Lower leg skin (tissue), 4 donors: ENCODE data around the gene TMEM120A. TPM values are rescaled to one million over a fixed set of nuclear protein-coding genes. Genes with fewer than 3 reads are reported as not detected.

ENCODE experiments used
- DNase-seq, 2 donors: peaks; one replicate each; pipeline ENCODE4 v3.0.0-alpha.2; 2019; ENCODE audit warnings: low spot score in 2 of 2
- H3K4me3 ChIP-seq: fragments of 200-600 bp; sonication (generic); 2 replicates; pipeline ENCODE4 v1.5.1; 2017; ENCODE audit warnings: mild to moderate bottlenecking, low read depth; ENCODE audit not compliant: poor library complexity, severe bottlenecking
- POLR2A ChIP-seq, 2 donors: fragments of 450-650 bp; IDR thresholded peaks; one replicate each; pipeline ENCODE4 v1.6.1; 2016 to 2017; ENCODE audit warnings: antibody characterized with exemption in 2 of 2, mild to moderate bottlenecking in 1 of 2, moderate library complexity in 1 of 2
- WGBS, 2 donors: methylation state at CpG; one replicate each; pipeline ENCODE4 v1.1.5; 2018; 5-methylcytosine and 5-hydroxymethylcytosine counted together
- intact Hi-C: fragments of 100-400 bp; cut with DNase I; formaldehyde crosslinking; loops from one replicate; pipeline ENCODE4 v1.15.0; 2023; ENCODE audit warnings: low total_unique reads
- total RNA-seq, 4 donors: library from RNA; depleted of rRNA; stranded (reverse); fragments of >200 nt; gene quantifications; one replicate each; pipeline ENCODE4 v1.1.0, GENCODE V29; 2016
- TF ChIP-seq, protein P1 (sequence below), 3 donors: fragments of 450-650 bp; IDR thresholded peaks; one replicate each; pipeline ENCODE4 v1.5.1; 2016; ENCODE audit warnings: antibody characterized with exemption in 3 of 3, mild to moderate bottlenecking in 3 of 3, moderate library complexity in 2 of 3

TMEM120A gene
- total RNA-seq, 4 donors from 2014 or later = 17.7 to 37.4 (median 27.6) TPM

DNA sequence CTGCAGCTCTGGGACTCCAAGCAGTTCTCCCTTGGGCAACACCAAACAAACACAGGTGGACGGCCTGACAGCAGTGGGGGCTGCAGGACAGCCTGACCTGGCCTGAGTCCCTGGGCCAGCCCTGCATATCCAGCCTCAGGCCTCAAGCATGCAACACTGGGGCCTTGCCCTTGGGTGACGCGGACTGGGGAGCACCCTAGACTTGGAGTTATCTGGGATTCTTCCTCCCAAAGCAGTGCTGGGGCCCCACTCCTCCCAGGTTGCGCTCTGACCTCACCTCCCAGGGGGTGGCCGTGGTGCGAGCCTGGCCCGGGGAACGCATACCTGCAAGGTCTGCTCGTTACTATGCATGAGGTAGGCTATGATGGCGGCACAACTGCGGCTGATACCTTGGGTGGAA lies 6.2 kb upstream of the TMEM120A start:
- no peak for DNase-seq
- no peak for TF ChIP-seq POLR2A (IDR thresholded peaks at IDR 0.05)
- TF ChIP-seq, protein P1, sequence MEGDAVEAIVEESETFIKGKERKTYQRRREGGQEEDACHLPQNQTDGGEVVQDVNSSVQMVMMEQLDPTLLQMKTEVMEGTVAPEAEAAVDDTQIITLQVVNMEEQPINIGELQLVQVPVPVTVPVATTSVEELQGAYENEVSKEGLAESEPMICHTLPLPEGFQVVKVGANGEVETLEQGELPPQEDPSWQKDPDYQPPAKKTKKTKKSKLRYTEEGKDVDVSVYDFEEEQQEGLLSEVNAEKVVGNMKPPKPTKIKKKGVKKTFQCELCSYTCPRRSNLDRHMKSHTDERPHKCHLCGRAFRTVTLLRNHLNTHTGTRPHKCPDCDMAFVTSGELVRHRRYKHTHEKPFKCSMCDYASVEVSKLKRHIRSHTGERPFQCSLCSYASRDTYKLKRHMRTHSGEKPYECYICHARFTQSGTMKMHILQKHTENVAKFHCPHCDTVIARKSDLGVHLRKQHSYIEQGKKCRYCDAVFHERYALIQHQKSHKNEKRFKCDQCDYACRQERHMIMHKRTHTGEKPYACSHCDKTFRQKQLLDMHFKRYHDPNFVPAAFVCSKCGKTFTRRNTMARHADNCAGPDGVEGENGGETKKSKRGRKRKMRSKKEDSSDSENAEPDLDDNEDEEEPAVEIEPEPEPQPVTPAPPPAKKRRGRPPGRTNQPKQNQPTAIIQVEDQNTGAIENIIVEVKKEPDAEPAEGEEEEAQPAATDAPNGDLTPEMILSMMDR (IDR thresholded peaks at IDR 0.05) = no peak
- no peak overlapping the region for H3K4me3 ChIP-seq
- intact Hi-C loops = no loop called here
- 93 to 94% methylated on average over 11 of the region's 11 CpGs for WGBS, 2 donors

DNA sequence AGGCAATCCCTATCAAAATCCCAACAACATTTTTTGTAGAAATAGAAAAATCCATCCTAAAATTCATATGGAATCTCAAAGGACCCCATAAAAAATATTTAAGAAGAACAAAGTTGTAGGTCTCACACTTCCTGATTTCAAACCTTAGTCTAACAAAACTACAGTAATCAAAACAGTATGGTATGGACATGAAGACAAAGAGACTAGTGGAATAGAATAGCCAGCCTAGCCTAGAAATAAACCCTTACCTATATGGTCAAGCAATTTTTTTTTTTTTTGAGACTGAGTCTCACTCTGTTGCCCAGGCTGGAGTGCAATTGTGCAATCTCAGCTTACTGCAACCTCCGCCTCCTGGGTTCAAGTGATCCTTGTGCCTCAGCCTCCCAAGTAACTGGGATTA lies 3.6 kb upstream of the TMEM120A start:
- intact Hi-C loops = no loop called here
- DNase-seq = no peak
- WGBS, 2 donors = 95 to 100% methylated on average over 1 of the region's 1 CpG
- no peak overlapping the region for H3K4me3 ChIP-seq
- TF ChIP-seq, protein P1 (IDR thresholded peaks at IDR 0.05) = no peak
- no peak for TF ChIP-seq POLR2A (IDR thresholded peaks at IDR 0.05)

DNA sequence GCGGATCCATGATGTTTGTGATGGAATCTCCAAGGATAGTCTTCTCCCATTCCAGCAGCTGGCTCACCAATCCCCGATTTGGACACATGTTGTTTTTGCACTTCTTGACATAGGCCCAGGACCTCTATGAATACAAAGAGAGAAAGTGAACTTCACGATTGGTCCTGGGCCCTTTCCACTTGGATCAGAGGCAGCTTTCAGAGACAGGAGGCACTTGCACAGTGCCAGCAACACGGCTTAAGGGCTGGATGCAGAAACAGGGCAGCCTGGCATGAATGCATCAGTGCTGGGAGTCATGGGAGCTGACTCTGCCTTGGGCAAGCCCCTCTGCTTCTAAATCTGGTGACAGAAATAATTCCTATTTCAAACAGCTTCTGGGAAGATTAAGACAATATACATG lies 2.1 kb upstream of the TMEM120A start:
- intact Hi-C loops = no loop called here
- no peak for TF ChIP-seq POLR2A (IDR thresholded peaks at IDR 0.05)
- TF ChIP-seq, protein P1 (IDR thresholded peaks at IDR 0.05) = no peak
- no peak overlapping the region for H3K4me3 ChIP-seq
- DNase-seq = no peak
- 64 to 79% methylated on average over 4 of the region's 4 CpGs for WGBS, 2 donors

DNA sequence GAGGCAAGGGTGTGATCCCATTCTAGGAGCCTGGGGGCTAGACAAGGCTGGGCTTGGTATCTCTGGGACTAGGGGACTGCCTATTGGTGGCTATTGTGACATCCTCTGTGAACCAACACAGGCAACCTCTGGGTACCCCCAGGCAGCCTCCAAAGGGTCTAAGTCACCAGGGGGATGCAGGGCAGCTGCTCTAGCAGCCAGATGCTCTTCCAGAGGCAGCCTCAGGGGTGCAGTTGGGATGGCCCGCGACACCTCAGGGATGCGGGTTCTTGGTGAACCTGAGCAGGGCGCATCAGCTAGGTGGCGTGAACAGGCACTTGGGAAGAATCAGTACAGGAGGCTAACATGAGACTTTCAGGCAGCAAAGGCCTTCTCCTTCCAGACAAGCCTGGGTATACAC lies 1.6 kb upstream of the TMEM120A start:
- no peak overlapping the region for H3K4me3 ChIP-seq
- intact Hi-C loops = no loop called here
- DNase-seq = no peak
- TF ChIP-seq POLR2A (IDR thresholded peaks at IDR 0.05) = no peak
- TF ChIP-seq, protein P1 (IDR thresholded peaks at IDR 0.05) = no peak
- WGBS, 2 donors = 97% methylated on average over 5 of the region's 5 CpGs

DNA sequence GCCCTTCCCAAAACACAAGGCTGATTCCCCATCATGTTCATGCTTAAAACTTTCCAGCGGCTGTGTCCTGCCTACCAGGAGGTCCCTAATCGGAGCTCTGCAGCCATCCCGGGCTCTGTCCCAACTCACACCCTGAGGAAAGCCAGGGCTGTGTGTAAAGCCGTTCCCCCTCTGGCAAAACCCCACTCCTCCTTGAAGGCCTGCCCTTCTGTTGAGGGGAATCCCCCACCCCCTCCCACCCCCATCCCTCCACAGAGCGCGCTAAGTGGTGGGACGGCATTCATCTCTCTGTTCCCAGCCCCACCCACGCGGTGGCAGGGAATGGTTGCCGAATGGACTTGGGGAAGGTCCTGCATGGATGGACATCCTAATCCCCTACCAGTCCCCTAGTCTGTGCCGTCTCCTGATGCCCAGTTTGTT lies 667 bp upstream of the TMEM120A start:
- WGBS, 2 donors = 40 to 47% methylated on average over 11 of the region's 11 CpGs
- intact Hi-C loops = no loop called here
- TF ChIP-seq, protein P1 (IDR thresholded peaks at IDR 0.05) = no peak
- no peak for TF ChIP-seq POLR2A (IDR thresholded peaks at IDR 0.05)
- no peak overlapping the region for H3K4me3 ChIP-seq
- DNase-seq = no peak

DNA sequence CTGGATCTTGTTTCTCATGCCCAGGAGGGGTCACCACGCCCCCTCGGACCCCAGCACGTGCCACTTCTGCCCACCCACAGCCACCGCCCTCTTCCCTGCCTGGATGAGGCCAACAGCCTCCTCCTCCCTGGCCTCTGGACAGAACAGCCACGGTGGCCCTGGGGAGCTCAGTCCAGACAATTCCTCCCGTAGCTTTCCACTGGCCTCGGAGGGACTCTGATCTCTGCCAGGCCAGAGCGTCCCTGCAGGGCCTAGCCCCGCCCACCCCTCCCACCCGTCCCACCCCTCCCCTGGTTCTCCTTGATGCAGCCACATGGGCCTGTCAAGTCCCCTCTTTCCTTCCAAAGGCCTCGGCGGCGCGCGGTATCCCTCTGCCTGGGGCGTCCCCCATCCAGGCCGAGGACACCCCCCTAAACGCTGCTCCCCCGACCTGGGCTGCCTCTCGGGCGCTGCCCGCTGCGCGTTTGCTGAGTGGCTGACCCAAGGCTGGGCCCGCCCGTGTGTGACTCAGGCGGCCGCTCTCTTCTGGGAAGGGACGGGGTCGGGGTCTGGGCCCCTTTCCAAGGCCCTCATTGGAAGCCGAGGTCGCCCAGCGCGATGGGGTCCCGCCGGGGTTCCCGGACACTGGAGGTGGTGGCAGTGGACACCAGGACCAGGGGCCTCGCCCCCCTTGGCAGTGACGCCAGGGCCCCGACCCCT lies 557 bp downstream of the TMEM120A start:
- TF ChIP-seq POLR2A (IDR thresholded peaks at IDR 0.05) = no peak
- peak overlapping the region; percentile 70 for H3K4me3 ChIP-seq
- 3 to 10% methylated on average over 7 to 30 of the region's 40 CpGs for WGBS, 2 donors
- intact Hi-C loops = no loop called here
- DNase-seq = peak; percentile 63 to 93
